Measurements from ENCODE around the gene ARHGAP24.
"Not testable (repeated sequence)": the region's sequence is repeated elsewhere in the genome, so short reads cannot be mapped to it uniquely, and the experiment has no call there.

ARHGAP24 gene

DNA sequence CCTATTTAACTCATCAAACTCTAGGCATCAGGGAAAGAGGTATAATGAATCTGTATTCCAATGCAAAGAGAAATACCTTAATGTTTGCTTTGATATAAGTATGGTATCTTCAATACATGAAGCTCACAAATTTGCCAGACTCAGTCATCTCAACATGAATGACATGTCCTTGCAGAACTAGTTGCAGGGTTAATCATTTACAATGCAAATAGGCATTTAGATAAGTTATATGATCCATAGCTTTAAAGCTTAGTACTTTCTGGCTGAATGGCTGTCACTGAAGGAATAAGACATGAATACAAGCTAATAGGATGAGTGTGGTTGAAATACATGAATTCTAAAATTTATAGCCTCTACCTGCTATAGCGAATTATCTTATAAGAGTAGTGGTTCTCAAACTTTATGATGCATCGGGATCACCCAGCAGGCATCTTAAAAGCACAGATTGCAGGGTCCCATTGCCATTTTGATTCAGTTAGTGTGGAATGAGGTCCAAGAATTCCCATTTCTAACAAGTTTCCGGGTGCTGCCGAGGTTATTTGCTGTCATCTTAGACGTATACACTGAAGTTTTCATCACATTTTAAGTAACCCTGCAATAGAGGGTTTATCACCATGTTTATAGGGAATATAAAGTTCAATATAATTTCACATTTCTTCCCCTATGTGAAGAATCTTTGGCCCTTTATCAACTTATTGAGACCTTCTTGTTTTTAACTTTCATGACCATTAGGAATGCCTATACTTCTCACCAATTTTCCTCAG, 439.2 kb downstream of the ARHGAP24 start:
- no peak for DNase-seq (ENCODE audit: low spot score)

DNA sequence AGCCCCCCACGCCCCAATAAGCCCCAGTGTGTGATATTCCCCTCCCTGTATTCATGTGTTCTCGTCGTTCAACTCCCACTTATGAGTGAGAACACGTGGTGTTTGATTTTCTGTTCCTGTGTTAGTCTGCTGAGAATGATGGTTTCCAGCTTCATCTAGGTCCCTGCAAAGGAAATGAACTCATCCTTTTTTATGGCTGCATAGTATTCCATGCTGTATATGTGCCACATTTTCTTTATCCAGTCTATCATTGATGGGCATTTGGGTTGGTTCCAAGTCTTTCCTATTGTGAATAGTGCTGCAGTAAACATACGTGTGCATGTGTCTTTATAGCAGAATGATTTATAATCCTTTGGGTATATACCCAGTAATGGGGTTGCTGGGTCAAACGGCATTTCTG, 440.6 kb downstream of the ARHGAP24 start:
- DNase-seq (ENCODE audit: low spot score): not testable (repeated sequence)

DNA sequence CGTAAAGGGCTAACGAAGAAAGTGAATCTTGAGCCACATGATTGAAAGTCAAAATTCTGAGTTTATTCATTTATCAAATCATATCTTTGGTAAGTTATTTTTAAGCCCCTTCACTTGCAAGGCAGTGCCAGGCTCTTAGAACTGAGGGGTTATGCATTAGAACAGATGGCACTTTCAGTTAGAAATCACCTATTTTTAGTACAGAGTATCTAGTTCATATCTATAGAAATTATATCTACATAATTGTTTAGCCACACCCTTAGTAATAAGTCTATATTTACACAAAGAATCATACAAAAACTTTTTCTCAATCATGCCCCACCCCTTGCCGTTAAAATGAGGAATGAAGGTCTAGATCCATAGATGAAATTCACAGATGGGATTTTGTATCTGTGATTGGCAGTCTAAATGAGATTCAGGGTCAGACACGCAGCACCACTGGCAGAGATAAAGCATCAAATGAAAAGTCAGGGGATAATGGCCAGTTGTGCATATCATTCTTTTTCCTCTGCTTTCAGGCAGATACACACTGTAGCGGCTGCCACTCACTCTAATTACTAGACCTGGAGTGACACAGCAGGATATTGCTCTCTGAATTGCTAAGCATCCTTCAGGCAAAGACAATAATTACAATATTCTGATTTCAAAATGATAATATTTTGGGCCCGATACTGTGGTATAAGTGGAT, 444.4 kb downstream of the ARHGAP24 start:
- no peak for DNase-seq (ENCODE audit: low spot score)

DNA sequence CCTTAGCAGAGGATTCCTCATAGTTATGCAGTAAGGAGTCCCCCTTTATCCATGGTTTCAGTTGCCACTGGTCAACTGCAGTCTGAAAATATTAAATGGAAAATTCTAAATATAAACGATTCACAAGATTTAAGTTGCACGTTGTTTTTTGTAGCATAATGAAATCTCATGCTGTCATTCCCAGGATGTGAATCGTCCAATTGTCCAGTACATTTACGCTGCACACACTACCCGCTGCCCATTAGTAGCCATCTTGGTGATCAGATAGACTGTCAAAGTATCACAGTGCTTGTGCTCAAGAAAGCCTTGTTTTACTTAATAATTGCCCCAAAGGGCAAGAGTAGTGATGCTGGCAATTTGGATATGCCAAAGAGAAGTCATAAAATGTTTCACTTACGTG, 450.1 kb downstream of the ARHGAP24 start:
- no peak for DNase-seq (ENCODE audit: low spot score)

- no peak for DNase-seq (ENCODE audit: low spot score)
Observed at GRCh38 chr4:85928775-85929591, 454.0 kb downstream of the ARHGAP24 start.

- DNase-seq (ENCODE audit: low spot score): no peak
Observed at GRCh38 chr4:85929961-85930665, 455.2 kb downstream of the ARHGAP24 start.

- no peak for DNase-seq (ENCODE audit: low spot score)
Observed at GRCh38 chr4:85932500-85933290, 457.7 kb downstream of the ARHGAP24 start.

- no peak for DNase-seq (ENCODE audit: low spot score)
Observed at GRCh38 chr4:85933291-85933640, 458.3 kb downstream of the ARHGAP24 start.

DNA sequence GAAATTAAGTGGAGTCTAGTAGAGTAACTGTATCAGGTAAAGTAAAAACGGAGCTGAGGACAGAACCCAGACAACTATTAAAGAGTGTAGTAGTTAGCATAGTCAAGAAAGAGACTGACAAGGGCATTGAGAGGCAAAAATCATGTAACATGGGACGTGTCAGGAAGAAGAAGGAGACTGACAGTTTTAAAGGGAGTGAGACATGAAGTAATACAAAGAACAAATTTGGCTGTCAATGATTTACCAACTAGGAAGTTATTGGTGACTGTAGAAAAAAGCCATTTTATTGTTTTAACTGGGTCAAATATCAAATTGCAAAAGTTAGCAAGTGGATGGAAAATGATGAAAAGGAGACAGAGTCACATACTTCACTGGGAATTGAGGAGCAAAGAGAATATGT, 462.6 kb downstream of the ARHGAP24 start:
- no peak for DNase-seq (ENCODE audit: low spot score)

DNA sequence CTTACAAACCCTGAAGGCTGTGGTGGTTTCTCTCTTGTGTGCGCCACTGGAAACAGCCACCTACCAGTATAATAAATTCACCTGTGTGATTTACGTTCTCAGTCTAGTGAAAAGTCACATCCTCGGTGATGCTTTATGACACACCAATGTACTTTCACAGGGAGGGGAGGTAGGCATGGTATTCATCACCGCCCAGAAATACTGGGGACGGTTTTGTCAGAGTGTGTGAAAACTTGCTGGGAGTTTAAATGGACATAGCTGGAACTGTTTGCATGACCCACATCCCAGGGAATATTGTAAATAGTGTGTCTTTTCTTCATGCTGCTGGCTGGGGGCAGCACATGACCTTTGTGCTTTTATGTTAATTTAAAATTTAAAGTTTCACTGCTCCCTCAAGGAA, 463.1 kb downstream of the ARHGAP24 start:
- no peak for DNase-seq (ENCODE audit: low spot score)

DNA sequence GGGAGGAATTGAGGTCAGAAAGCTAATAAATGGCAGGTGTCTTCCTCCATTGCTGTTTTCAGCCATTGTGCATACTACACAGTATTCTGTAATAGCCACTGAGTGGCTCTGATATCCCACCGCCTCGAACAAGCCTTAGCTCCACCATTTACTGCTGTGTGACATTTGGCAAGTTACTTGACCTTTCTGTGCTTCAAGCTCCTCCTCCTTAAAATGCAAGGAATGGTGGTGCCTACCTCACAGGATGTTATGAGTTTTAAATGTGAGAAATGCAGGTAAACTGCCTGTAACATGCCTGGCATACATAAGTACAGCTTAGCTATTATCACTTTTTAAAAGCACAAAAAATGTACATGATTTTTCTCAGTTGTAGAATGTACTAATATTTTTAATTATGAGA, 464.0 kb downstream of the ARHGAP24 start:
- no peak for DNase-seq (ENCODE audit: low spot score)

- DNase-seq (ENCODE audit: low spot score): no peak
Observed at GRCh38 chr4:85939595-85939994, 464.6 kb downstream of the ARHGAP24 start.

GRCh38 chr4:85940151-85940550, 465.2 kb downstream of the ARHGAP24 start:
- DNase-seq (ENCODE audit: low spot score): no peak

DNA sequence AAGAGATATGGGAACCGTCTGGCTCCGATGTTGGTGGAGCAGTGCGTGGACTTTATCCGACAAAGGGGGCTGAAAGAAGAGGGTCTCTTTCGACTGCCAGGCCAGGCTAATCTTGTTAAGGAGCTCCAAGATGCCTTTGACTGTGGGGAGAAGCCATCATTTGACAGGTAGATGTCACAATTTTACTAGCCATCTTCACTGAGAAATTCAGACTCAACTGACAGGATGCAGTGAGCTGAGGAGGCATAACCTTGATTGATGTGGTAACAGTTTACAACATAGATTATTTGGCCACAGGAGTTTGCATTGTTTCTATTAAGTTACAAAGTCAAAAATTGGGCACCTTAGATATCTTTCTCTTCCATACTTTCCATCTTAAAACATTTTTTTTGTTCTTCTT, 467.2 kb downstream of the ARHGAP24 start:
- no peak for DNase-seq (ENCODE audit: low spot score)

GRCh38 chr4:85946821-85947220, 471.9 kb downstream of the ARHGAP24 start:
- no peak for DNase-seq (ENCODE audit: low spot score)

DNA sequence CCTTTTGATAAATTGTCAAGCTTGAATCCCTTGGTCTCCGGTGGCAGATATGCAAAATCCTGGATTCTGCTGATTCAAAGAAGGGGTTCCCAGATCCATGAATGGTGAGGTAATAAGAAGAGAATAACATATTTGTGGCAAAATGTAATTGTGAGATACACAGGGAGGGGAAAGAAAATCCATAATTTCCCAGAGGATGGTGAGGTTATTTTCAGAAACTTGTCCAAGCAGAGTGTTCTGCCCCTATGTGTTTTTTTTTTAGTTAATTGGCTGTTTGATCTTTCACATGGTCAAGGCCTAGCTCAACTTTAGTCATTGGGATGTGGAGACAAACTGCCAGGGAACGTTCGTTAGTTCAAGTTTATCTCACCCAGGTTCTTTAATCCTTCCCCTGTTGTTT, 476.1 kb downstream of the ARHGAP24 start:
- DNase-seq (ENCODE audit: low spot score): no peak

GRCh38 chr4:85952528-85952927, 477.6 kb downstream of the ARHGAP24 start:
- no peak for DNase-seq (ENCODE audit: low spot score)

DNA sequence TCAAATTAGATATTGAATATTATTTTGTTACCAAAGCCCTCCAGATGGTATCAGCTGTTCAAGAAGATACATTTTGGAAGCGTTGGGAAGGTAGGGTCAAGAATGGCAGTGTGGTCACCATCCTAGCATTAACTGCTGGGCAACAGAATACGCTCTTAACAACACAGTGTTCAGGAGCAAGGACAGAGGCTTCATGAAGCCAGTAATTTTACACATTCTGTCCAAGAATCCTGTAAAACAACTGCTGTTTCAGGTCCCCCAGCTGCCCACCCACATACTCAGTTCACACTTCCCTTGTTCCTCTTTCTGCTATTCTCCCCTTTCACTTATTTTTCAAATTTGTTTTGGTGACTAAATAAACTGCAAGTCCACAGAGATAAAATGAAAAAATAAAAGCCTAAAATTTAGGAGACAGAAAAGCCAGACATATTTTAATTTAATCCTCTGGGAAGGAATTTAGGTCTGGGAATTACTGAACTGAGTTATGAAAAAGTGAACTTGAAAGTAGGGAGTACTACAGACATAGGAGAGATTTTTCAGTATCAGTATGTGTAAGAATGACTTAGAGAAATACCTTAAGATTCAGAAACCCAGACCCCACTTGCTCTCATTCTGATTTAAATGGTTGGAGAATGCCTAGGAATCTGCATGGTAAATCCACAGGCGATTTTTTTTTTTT, 478.2 kb downstream of the ARHGAP24 start:
- no peak for DNase-seq (ENCODE audit: low spot score)

DNA sequence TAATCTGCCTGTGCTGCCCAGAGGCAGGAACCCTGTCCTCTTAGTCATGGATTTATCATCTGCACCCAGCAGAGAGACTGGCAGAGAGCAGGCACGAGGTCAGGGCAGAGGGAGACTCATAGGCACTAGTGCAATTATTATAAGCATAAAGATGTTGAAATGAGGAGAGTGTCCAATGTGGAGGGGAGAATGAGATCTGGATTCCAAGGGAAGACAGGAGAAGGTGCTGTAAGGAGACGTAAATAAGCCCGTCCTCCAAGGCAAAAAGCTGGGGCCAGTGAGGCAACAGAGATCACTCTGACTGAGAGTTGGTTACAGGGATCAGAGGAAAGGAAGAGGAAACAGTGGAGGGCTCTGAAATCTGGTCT, 478.7 kb downstream of the ARHGAP24 start:
- no peak for DNase-seq (ENCODE audit: low spot score)

GRCh38 chr4:85955620-85956292, 480.8 kb downstream of the ARHGAP24 start:
- DNase-seq (ENCODE audit: low spot score): no peak

All from pons (tissue), 1 donor.